C4-2B (cell line): ENCODE measurements around the gene KRT79.

Source experiments
- CTCF ChIP-seq: fragments of 450-650 bp; conservative IDR thresholded peaks from 2 replicates; pipeline ENCODE4 v1.5.1; 2017; ENCODE audit warnings: mild to moderate bottlenecking
- ZFX ChIP-seq: fragments of 450-650 bp; IDR thresholded peaks from 2 replicates; pipeline ENCODE4 v1.6.1; 2017

GRCh38 chr12:52774629-52775250 lies 59.4 kb downstream of the KRT79 start:
- TF ChIP-seq CTCF (no peak), ZFX (no peak)
